KMS-11 (cell line): ENCODE measurements around the gene PPM1N.

Source experiments
- H2AFZ ChIP-seq: fragments of 200-600 bp; sonication (generic); 2 replicates; pipeline ENCODE4 v1.6.1; 2016; ENCODE audit warnings: antibody characterized with exemption, mixed run types, low read depth
- H3K27ac ChIP-seq: fragments of 200-600 bp; sonication (generic); 2 replicates; pipeline ENCODE4 v1.6.1; 2016; ENCODE audit warnings: mild to moderate bottlenecking, mixed run types
- H3K27me3 ChIP-seq: fragments of 200-600 bp; sonication (generic); 2 replicates; pipeline ENCODE4 v1.6.1; 2017; ENCODE audit warnings: mild to moderate bottlenecking, low read depth, mixed run types, moderate library complexity; ENCODE audit not compliant: insufficient read depth
- H3K36me3 ChIP-seq: fragments of 200-600 bp; sonication (generic); 2 replicates; pipeline ENCODE4 v1.6.1; 2017; ENCODE audit warnings: mild to moderate bottlenecking, mixed run types; ENCODE audit not compliant: insufficient read depth
- H3K4me1 ChIP-seq: fragments of 200-600 bp; sonication (generic); 2 replicates; pipeline ENCODE4 v1.6.1; 2016; ENCODE audit warnings: mild to moderate bottlenecking, low read depth, mixed run types; ENCODE audit not compliant: poor library complexity, severe bottlenecking
- H3K4me2 ChIP-seq: fragments of 200-600 bp; sonication (generic); 2 replicates; pipeline ENCODE4 v1.7.0; 2016; ENCODE audit warnings: mild to moderate bottlenecking, mixed run types
- H3K4me3 ChIP-seq: fragments of 200-600 bp; sonication (generic); IDR thresholded peaks from 2 replicates; pipeline ENCODE4 v1.6.1; 2017; ENCODE audit warnings: low read depth, low read length, mixed read lengths; ENCODE audit not compliant: insufficient read depth
- H3K79me2 ChIP-seq: fragments of 200-600 bp; sonication (generic); 2 replicates; pipeline ENCODE4 v1.6.1; 2016; ENCODE audit warnings: low read depth, mixed run types; ENCODE audit not compliant: insufficient read depth
- H3K9ac ChIP-seq: fragments of 200-600 bp; sonication (generic); 2 replicates; pipeline ENCODE4 v1.6.1; 2016; ENCODE audit warnings: mild to moderate bottlenecking, mixed run types
- H4K20me1 ChIP-seq: fragments of 200-600 bp; sonication (generic); 2 replicates; pipeline ENCODE4 v1.6.1; 2016; ENCODE audit warnings: mild to moderate bottlenecking, mixed run types; ENCODE audit not compliant: insufficient read depth
- CTCF ChIP-seq: fragments of 200-600 bp; sonication (generic); conservative IDR thresholded peaks from 2 replicates; pipeline ENCODE4 v1.6.1; 2017; ENCODE audit warnings: low read depth, mild to moderate bottlenecking, antibody characterized with exemption, low read length, moderate library complexity, mixed read lengths

PPM1N gene

GRCh38 chr19:45498411-45499195 is at the start of gene PPM1N:
TSS of gene PPM1N (plus strand) at chr19:45498443. CDS start at chr19:45498473, 30 bp downstream.
- no peaks in the 10 kb centered on the region for H3K36me3 ChIP-seq
- H3K27ac ChIP-seq: no peak within 1 kb of the TSS
- no peak within 1 kb of the TSS for H3K9ac ChIP-seq
- H3K4me1 ChIP-seq: peaks cover 15% of the 10 kb centered on the region
- peak within 1 kb of the TSS; percentile 87 for H2AFZ ChIP-seq
- H3K79me2 ChIP-seq: no peaks in the 10 kb centered on the region
- no peak within 1 kb of the TSS for H3K4me3 ChIP-seq
- H3K27me3 ChIP-seq: peaks cover 31% of the 10 kb centered on the region
- peak within 1 kb of the TSS; percentile 78 for H3K4me2 ChIP-seq
- H4K20me1 ChIP-seq: no peaks in the 10 kb centered on the region
- TF ChIP-seq CTCF: no peak

GRCh38 chr19:45448887-45449299 is 49.4 kb upstream of the PPM1N start:
- no peak for TF ChIP-seq CTCF
- Histone ChIP-seq H3K4me1 (peaks cover 53% of the 10 kb centered on the region), H3K36me3 (no peaks in the 10 kb centered on the region), H2AFZ (no peak overlapping the region), H3K4me3 (no peak overlapping the region), H3K79me2 (no peaks in the 10 kb centered on the region), H3K4me2 (no peak overlapping the region; the same call in 1 of the 2 replicates), H4K20me1 (no peaks in the 10 kb centered on the region), H3K27ac (no peak overlapping the region), H3K27me3 (no peaks in the 10 kb centered on the region), H3K9ac (no peak overlapping the region)

- Histone ChIP-seq H2AFZ (peak overlapping the region; percentile 79), H3K36me3 (no peaks in the 10 kb centered on the region), H3K4me3 (no peak overlapping the region), H3K27ac (peak overlapping the region; percentile 93), H3K9ac (peak overlapping the region; percentile 96), H3K4me2 (peak overlapping the region; percentile 77), H3K79me2 (no peaks in the 10 kb centered on the region), H3K27me3 (no peaks in the 10 kb centered on the region), H3K4me1 (peaks cover 57% of the 10 kb centered on the region), H4K20me1 (no peaks in the 10 kb centered on the region)
- TF ChIP-seq CTCF: no peak
Measured at GRCh38 chr19:45450012-45450333, 48.3 kb upstream of the PPM1N start.

- H3K4me2 ChIP-seq: peak overlapping the region; percentile 69
- H3K4me1 ChIP-seq: peaks cover 58% of the 10 kb centered on the region
- no peaks in the 10 kb centered on the region for H3K27me3 ChIP-seq
- H3K27ac ChIP-seq: peak overlapping the region; percentile 56
- no peaks in the 10 kb centered on the region for H3K36me3 ChIP-seq
- no peak overlapping the region for H3K4me3 ChIP-seq
- TF ChIP-seq CTCF: no peak
- H2AFZ ChIP-seq: peak overlapping the region; percentile 54; the same call in 1 of the 2 replicates
- no peaks in the 10 kb centered on the region for H3K79me2 ChIP-seq
- no peaks in the 10 kb centered on the region for H4K20me1 ChIP-seq
- H3K9ac ChIP-seq: peak overlapping the region; percentile 96
Measured at GRCh38 chr19:45451131-45451849, 47.0 kb upstream of the PPM1N start.
